IMR-90 (cell line): ENCODE measurements around the gene NELFCD. TPM values are rescaled to one million over a fixed set of nuclear protein-coding genes. Genes with fewer than 3 reads are reported as not detected.

ENCODE experiments used
- ATAC-seq: fragments of 200-7000 bp; cut with Tn5 transposase; 2 replicates; pipeline ENCODE4 v1.9.1; 2020; ENCODE audit warnings: low read depth, mild to moderate bottlenecking, moderate library complexity
- BruUV-seq: library from RNA; stranded (reverse); fragments of 400-500 nt; replicated peaks from 2 replicates; lab custom pipeline; 2021; lab: Mats Ljungman, UMichigan
- CTCF ChIA-PET: fragments of 300-600 bp; formaldehyde crosslinking; extraction: SDS; loops from one replicate; lab custom pipeline; 2021; ENCODE audit warnings: antibody characterized with exemption; lab: Yijun Ruan, JAX
- POLR2A ChIA-PET: fragments of 300-600 bp; sonication (Branson Sonifier 250); formaldehyde crosslinking; loops from one replicate; lab custom pipeline; 2022; ENCODE audit warnings: antibody characterized with exemption; ENCODE audit not compliant: unreplicated experiment; lab: Charles Lee
- DNase-seq: peaks from one replicate; pipeline ENCODE4 v3.0.0; 2013
- H2AFZ ChIP-seq: replicated peaks from 2 replicates; pipeline ENCODE3; 2013; ENCODE audit warnings: low read length, mild to moderate bottlenecking; ENCODE audit not compliant: poor library complexity
- H2AK5ac ChIP-seq: 2 replicates; pipeline ENCODE4 v1.6.1; 2013; ENCODE audit warnings: low read depth, low read length, inconsistent platforms
- H2AK9ac ChIP-seq: replicated peaks from 2 replicates; pipeline ENCODE3; 2013; ENCODE audit warnings: mild to moderate bottlenecking, low read depth, low read length, moderate library complexity; ENCODE audit not compliant: poor library complexity
- H2BK120ac ChIP-seq: 2 replicates; pipeline ENCODE4 v1.6.1; 2013; ENCODE audit warnings: low read depth, low read length, inconsistent platforms
- H2BK15ac ChIP-seq: 3 replicates; pipeline ENCODE4 v1.6.1; 2013; ENCODE audit warnings: low read depth, low read length, inconsistent platforms
- H2BK20ac ChIP-seq: 2 replicates; pipeline ENCODE4 v1.6.1; 2013; ENCODE audit warnings: low read depth, mild to moderate bottlenecking, inconsistent platforms, low read length, moderate library complexity
- H2BK5ac ChIP-seq: 2 replicates; pipeline ENCODE4 v1.6.1; 2013; ENCODE audit warnings: mild to moderate bottlenecking, low read depth, low read length, inconsistent platforms; ENCODE audit not compliant: poor library complexity, severe bottlenecking
- H3K14ac ChIP-seq: replicated peaks from 2 replicates; pipeline ENCODE4 v1.6.1; 2013; ENCODE audit warnings: low read depth, low read length, inconsistent platforms
- H3K18ac ChIP-seq: 2 replicates; pipeline ENCODE4 v1.6.1; 2013; ENCODE audit warnings: low read depth, low read length, control low read depth
- H3K23ac ChIP-seq: 2 replicates; pipeline ENCODE4 v1.6.1; 2013; ENCODE audit warnings: low read depth, low read length, inconsistent platforms
- H3K27ac ChIP-seq: 2 replicates; pipeline ENCODE4 v1.5.1; 2013; ENCODE audit warnings: mild to moderate bottlenecking, control low read depth, low read length; ENCODE audit not compliant: insufficient read depth
- H3K27me3 ChIP-seq: 2 replicates; pipeline ENCODE4 v1.6.1; 2013; ENCODE audit warnings: low read length; ENCODE audit not compliant: control insufficient read depth, insufficient read depth
- H3K36me3 ChIP-seq: 2 replicates; pipeline ENCODE4 v1.6.1; 2013; ENCODE audit warnings: low read length, mixed read lengths; ENCODE audit not compliant: control insufficient read depth, insufficient read depth
- H3K4ac ChIP-seq: 2 replicates; pipeline ENCODE4 v1.6.1; 2013; ENCODE audit warnings: low read depth, low read length, inconsistent platforms
- H3K4me1 ChIP-seq: 2 replicates; pipeline ENCODE4 v1.6.1; 2013; ENCODE audit warnings: low read length, mixed read lengths; ENCODE audit not compliant: control insufficient read depth, insufficient read depth
- H3K4me2 ChIP-seq: 2 replicates; pipeline ENCODE4 v1.6.1; 2013; ENCODE audit warnings: low read depth, mild to moderate bottlenecking, control low read depth, low read length, moderate library complexity
- H3K4me3 ChIP-seq: 2 replicates; pipeline ENCODE4 v1.5.1; 2013; ENCODE audit warnings: low read depth, mild to moderate bottlenecking, control low read depth, low read length, moderate library complexity; ENCODE audit not compliant: insufficient read depth
- H3K56ac ChIP-seq: 2 replicates; pipeline ENCODE4 v1.6.1; 2013; ENCODE audit warnings: low read length, inconsistent platforms; ENCODE audit not compliant: insufficient read depth; ENCODE audit errors: extremely low read depth
- H3K79me1 ChIP-seq, 2 experiments: 2 replicates each; pipeline ENCODE4 v1.6.1; 2013; ENCODE audit warnings: low read length in 2 of 2, inconsistent platforms in 1 of 2, low read depth in 1 of 2
- H3K9ac ChIP-seq: 2 replicates; pipeline ENCODE4 v1.6.1; 2013; ENCODE audit warnings: low read depth, low read length, control low read depth
- H3K9me1 ChIP-seq: 2 replicates; pipeline ENCODE4 v1.6.1; 2013; ENCODE audit warnings: low read length, inconsistent platforms; ENCODE audit not compliant: insufficient read depth
- H3K9me3 ChIP-seq: 2 replicates; pipeline ENCODE4 v1.6.1; 2013; ENCODE audit warnings: low read length; ENCODE audit not compliant: control insufficient read depth, insufficient read depth
- H4K20me1 ChIP-seq: 2 replicates; pipeline ENCODE4 v1.6.1; 2013; ENCODE audit warnings: low read length, inconsistent platforms; ENCODE audit not compliant: insufficient read depth
- H4K5ac ChIP-seq: 2 replicates; pipeline ENCODE4 v1.6.1; 2013; ENCODE audit warnings: mild to moderate bottlenecking, low read depth, low read length, control low read depth
- H4K8ac ChIP-seq, 2 experiments: 2 replicates each; pipeline ENCODE4 v1.6.1; 2013; ENCODE audit warnings: low read depth in 2 of 2, low read length in 2 of 2, control low read depth in 1 of 2, inconsistent platforms in 1 of 2
- H4K91ac ChIP-seq: 2 replicates; pipeline ENCODE4 v1.6.1; 2013; ENCODE audit warnings: low read depth, low read length, inconsistent platforms; ENCODE audit not compliant: insufficient read depth
- BHLHE40 ChIP-seq: fragments of 150-350 bp; IDR thresholded peaks from 2 replicates; pipeline ENCODE4 v1.6.1; 2016; ENCODE audit warnings: mild to moderate bottlenecking, low read depth, low read length
- CEBPB ChIP-seq: IDR thresholded peaks from 2 replicates; pipeline ENCODE4 v1.6.1; 2012; ENCODE audit warnings: low read depth, low read length, improper control_type of control experiment
- CHD1 ChIP-seq: IDR thresholded peaks from 2 replicates; pipeline ENCODE4 v1.6.1; 2012; ENCODE audit warnings: low read depth, low read length, improper control_type of control experiment
- CTCF ChIP-seq: conservative IDR thresholded peaks from 2 replicates; pipeline ENCODE4 v1.5.1; 2012; ENCODE audit warnings: mild to moderate bottlenecking, low read depth, low read length, improper control_type of control experiment
- ELK1 ChIP-seq: fragments of 150-350 bp; IDR thresholded peaks from 2 replicates; pipeline ENCODE4 v1.6.1; 2016; ENCODE audit warnings: low read depth, mild to moderate bottlenecking, low read length, moderate library complexity, borderline replicate concordance
- FOS ChIP-seq: fragments of 150-350 bp; IDR thresholded peaks from 2 replicates; pipeline ENCODE4 v1.6.1; 2016; ENCODE audit warnings: low read depth, low read length
- MAFK ChIP-seq: IDR thresholded peaks from 2 replicates; pipeline ENCODE4 v1.6.1; 2012; ENCODE audit warnings: low read depth, low read length, improper control_type of control experiment
- MAZ ChIP-seq: IDR thresholded peaks from 2 replicates; pipeline ENCODE4 v1.6.1; 2012; ENCODE audit warnings: low read depth, mild to moderate bottlenecking, low read length, improper control_type of control experiment, moderate library complexity, borderline replicate concordance
- MXI1 ChIP-seq: IDR thresholded peaks from 2 replicates; pipeline ENCODE4 v1.6.1; 2012; ENCODE audit warnings: low read depth, mild to moderate bottlenecking, low read length, moderate library complexity, borderline replicate concordance
- NFE2L2 ChIP-seq: fragments of 150-350 bp; IDR thresholded peaks from 2 replicates; pipeline ENCODE4 v1.6.1; 2016; ENCODE audit warnings: low read depth, mild to moderate bottlenecking, low read length
- POLR2A ChIP-seq: IDR thresholded peaks from 2 replicates; pipeline ENCODE4 v1.6.1; 2012; ENCODE audit warnings: mild to moderate bottlenecking, low read depth, low read length
- RAD21 ChIP-seq: IDR thresholded peaks from 2 replicates; pipeline ENCODE4 v1.6.1; 2012; ENCODE audit warnings: low read length, improper control_type of control experiment
- RCOR1 ChIP-seq: IDR thresholded peaks from 2 replicates; pipeline ENCODE4 v1.6.1; 2012; ENCODE audit warnings: mild to moderate bottlenecking, low read length, improper control_type of control experiment; ENCODE audit not compliant: insufficient replicate concordance
- RFX5 ChIP-seq: IDR thresholded peaks from 2 replicates; pipeline ENCODE4 v1.8.0; 2012; ENCODE audit warnings: low read depth, mild to moderate bottlenecking, low read length, moderate library complexity
- SMC3 ChIP-seq: fragments of 150-350 bp; IDR thresholded peaks from 2 replicates; pipeline ENCODE4 v1.6.1; 2016; ENCODE audit warnings: low read depth, mild to moderate bottlenecking, antibody characterized with exemption, low read length, moderate library complexity
- USF2 ChIP-seq: fragments of 150-350 bp; IDR thresholded peaks from 2 replicates; pipeline ENCODE4 v1.6.1; 2017; ENCODE audit warnings: mild to moderate bottlenecking, antibody characterized with exemption, low read length, low read depth
- WGBS, 2 experiments: methylation state at CpG; one replicate each; pipeline versions ENCODE4 v1.1.5 to v1.1.7; 2013; ENCODE audit warnings: missing lambda C conversion rate in 2 of 2; ENCODE audit not compliant: insufficient read length in 1 of 2; ENCODE audit errors: extremely low coverage in 2 of 2; 5-methylcytosine and 5-hydroxymethylcytosine counted together
- dilution Hi-C: fragments of 300-500 bp; cut with HindIII; formaldehyde crosslinking; loops from one replicate; pipeline ENCODE4 v1.14.3; 2018; ENCODE audit warnings: low sequenced_read_pairs; ENCODE audit not compliant: unreplicated experiment
- in situ Hi-C: fragments of 300-500 bp; cut with MboI; formaldehyde crosslinking; loops from 3 replicates; pipeline ENCODE4 v1.14.3; 2019; ENCODE audit warnings: low sequenced_read_pairs, inconsistent platforms, mixed read lengths
- intact Hi-C: fragments of 100-400 bp; cut with micrococcal nuclease; formaldehyde crosslinking; loops from 2 replicates; pipeline ENCODE4 v1.10.0; 2022
- polyA plus RNA-seq, 3 experiments: library from polyadenylated mRNA; depleted of rRNA; stranded (reverse); fragments of >200 nt; gene quantifications; 2 replicates each; pipeline ENCODE4 v1.2.3, GENCODE V29; 2012; ENCODE audit warnings: low replicate concordance in 1 of 3
- total RNA-seq: library from RNA; depleted of rRNA; stranded (reverse); fragments of >200 nt; gene quantifications from 2 replicates; pipeline ENCODE4 v1.2.3, GENCODE V29; 2012

NELFCD gene
- total and polyA plus RNA-seq, 2 of the 4 experiments (the other 2 are of a cell fraction), result 88.9 to 94.1 TPM

GRCh38 chr20:58986968-58987517, 6.0 kb downstream of the NELFCD start:
- H2AK9ac ChIP-seq, result no peak overlapping the region
- H3K9me1 ChIP-seq, result peaks cover 25% of the 10 kb centered on the region
- H2AFZ ChIP-seq, result no peak overlapping the region
- no peak overlapping the region for H2BK120ac ChIP-seq
- peaks cover 34 to 67% of the 10 kb centered on the region in 2 experiments for H3K79me1 ChIP-seq
- 70% methylated on average over 2 of the region's 8 CpGs; no CpG with 5 or more reads in 1 of the 2 experiments for WGBS, 2 experiments
- no peak overlapping the region for H3K14ac ChIP-seq
- no peak overlapping the region for H2BK5ac ChIP-seq
- H4K5ac ChIP-seq, result no peak overlapping the region
- no peak overlapping the region for H4K91ac ChIP-seq
- no peak overlapping the region for H3K56ac ChIP-seq
- ChIA-PET POLR2A (no interaction called here), CTCF (interaction anchor here (1.3 kb wide), 1 partner anchor 45 kb away, joined by 3 read pairs; the partner anchor contains the start of gene ATP5F1E)
- H3K36me3 ChIP-seq, result peaks cover 41% of the 10 kb centered on the region
- BruUV-seq, result no TSS peak
- in situ Hi-C loops (no loop called here), intact Hi-C loops (loop anchor here (5.0 kb wide), 1 partner anchor 40 kb away; no protein-coding TSS in a partner anchor), dilution Hi-C loops (no loop called here)
- ATAC-seq (no peak), DNase-seq (no peak)
- no peak overlapping the region for H3K9ac ChIP-seq
- H3K9me3 ChIP-seq, result no peaks in the 10 kb centered on the region
- H3K27ac ChIP-seq, result no peak overlapping the region
- no peak overlapping the region for H2AK5ac ChIP-seq
- no peak overlapping the region for H2BK15ac ChIP-seq
- peaks cover 7% of the 10 kb centered on the region; the same call in 1 of the 2 replicates for H3K4me1 ChIP-seq
- no peak overlapping the region for H4K8ac ChIP-seq
- no peaks in the 10 kb centered on the region for H3K27me3 ChIP-seq
- peaks cover 24% of the 10 kb centered on the region for H4K20me1 ChIP-seq
- TF ChIP-seq FOS (no peak), CEBPB (no peak), CHD1 (no peak), RCOR1 (no peak), ELK1 (no peak), NFE2L2 (no peak), RFX5 (no peak), SMC3 (no peak), POLR2A (no peak), BHLHE40 (no peak), USF2 (no peak), CTCF (no peak), MAZ (no peak), MXI1 (no peak), RAD21 (no peak), MAFK (no peak)
- H3K4me2 ChIP-seq, result no peak overlapping the region
- no peak overlapping the region for H3K4ac ChIP-seq
- no peak overlapping the region for H2BK20ac ChIP-seq
- H3K23ac ChIP-seq, result no peak overlapping the region
- no peak overlapping the region for H3K18ac ChIP-seq
- no peak overlapping the region for H3K4me3 ChIP-seq
